M059J (cell line): ENCODE data around the gene CEMIP2. TPM values are rescaled to one million over a fixed set of nuclear protein-coding genes. Genes with fewer than 3 reads are reported as not detected.
"Not testable (repeated sequence)": the region's sequence is repeated elsewhere in the genome, so short reads cannot be mapped to it uniquely, and the experiment has no call there.

ENCODE experiments used
- DNase-seq: peaks from one replicate; pipeline ENCODE4 v3.0.0-alpha.2; 2012; ENCODE audit warnings: low read depth
- total RNA-seq: library from RNA; depleted of rRNA; stranded (reverse); fragments of >200 nt; shearing (Covaris generic); gene quantifications from 2 replicates; pipeline ENCODE4 v1.2.3, GENCODE V29; 2014

The CEMIP2 gene
- total RNA-seq, 1 experiment from 2014 or later = 42.3 TPM

DNA sequence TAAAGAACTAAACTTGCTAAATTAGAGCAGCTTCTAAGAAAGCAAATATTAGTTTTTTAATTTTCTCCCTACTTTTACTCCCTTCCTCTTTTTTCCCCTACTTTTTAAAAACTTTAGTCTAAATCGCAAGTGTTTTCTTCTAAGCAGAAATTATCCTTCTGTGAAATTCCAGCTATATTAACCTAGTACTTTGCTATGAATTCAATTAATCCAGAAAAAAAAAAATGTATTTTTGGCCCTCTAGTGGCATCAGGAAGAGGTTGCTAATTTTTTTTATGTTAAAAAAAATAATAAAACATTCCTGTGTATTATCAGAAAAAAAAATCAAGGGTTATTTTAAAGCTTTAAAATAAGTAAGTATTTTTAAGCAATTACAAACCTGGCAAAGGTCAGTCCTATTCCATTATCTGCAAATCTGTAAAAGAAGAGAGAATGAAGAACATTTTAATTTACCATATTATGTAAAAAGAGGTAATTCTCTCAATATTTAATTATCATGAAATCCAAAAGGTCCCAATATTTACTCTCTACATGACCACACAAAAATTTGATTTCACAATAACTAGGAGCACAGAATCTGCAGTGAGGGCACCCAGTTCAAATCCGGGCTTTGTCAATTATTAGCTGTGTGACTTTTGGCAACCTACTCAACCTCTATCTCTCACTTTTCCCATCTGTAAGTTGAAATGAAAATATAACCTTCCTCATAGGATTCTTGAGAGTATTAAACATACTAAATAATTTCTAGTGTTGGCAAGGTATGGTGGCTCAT, 52.0 kb downstream of the CEMIP2 start:
- DNase-seq = no peak

DNA sequence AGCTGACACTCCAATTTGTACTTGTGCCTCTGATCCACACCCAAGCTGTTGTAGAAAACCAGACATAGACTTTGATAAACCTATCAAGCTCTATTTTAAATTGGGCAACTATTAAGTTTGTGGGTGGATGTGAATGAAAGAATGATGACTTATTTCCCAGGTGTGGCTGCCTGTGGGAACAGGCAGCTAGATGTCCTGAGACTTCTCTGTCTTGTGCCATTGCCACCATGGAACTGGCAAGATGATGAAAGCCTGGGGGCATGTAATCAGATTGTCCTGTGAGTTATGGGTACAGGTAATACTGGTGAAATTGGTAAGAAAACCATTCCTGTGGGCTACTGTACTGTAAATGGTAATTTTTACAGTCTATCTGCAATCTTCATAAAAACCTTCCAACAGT, 57.5 kb downstream of the CEMIP2 start:
- no peak for DNase-seq

DNA sequence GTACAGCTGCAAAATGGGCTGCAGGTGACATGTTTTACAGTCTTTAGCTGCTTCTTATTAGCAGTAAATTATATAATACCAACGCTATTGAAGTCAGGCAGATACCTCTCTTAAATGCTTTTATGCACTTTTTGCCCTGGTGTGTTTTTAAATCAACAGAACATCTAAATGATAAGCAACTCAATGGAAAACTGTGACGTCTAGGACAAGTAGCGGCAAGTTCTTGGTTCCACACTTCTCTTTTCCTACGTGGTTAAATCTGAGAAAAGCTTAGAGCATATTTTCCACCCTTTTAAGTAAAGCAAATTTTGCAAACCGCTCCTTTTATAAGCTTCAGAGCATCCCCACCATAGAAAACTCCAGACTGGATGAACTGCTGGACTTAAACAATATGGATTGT, 58.1 kb downstream of the CEMIP2 start:
- DNase-seq = no peak

DNA sequence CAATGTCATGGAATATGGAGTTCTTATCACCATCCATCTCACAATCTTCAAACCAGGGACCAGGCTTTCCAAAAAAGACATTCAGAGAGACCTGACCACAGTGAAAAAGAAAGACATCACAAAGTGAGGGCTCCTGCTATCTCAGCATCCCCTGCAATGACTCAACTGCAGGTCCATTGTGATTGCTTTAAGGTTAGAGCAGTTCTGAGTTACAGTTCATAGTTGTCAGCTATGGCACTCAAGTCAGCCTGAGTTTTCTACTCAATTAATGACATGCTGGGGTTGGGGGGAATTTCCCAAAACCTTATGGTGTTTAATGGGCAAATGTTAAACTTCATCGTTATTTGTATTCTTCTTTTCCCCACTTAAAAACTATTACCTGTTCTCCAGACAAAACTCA, 58.9 kb downstream of the CEMIP2 start:
- DNase-seq = no peak

DNA sequence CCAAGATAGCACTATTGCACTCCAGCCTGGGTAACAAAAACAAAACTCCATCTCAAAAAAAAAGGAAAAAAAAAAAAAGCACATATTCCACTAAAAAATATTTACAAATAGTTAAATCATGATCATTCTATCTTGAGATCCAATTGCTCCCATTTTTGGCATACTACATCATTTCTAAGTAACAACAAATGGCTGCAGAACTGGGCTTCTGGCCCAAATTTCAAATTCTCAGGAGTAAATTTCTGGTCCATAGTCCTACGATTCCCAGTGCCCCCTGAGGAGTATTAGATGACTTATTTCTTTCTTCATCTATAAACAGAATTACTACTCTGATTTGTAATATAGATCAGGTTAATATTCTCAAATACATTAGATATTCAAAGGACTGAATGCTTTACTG, 62.1 kb downstream of the CEMIP2 start:
- no peak for DNase-seq

DNA sequence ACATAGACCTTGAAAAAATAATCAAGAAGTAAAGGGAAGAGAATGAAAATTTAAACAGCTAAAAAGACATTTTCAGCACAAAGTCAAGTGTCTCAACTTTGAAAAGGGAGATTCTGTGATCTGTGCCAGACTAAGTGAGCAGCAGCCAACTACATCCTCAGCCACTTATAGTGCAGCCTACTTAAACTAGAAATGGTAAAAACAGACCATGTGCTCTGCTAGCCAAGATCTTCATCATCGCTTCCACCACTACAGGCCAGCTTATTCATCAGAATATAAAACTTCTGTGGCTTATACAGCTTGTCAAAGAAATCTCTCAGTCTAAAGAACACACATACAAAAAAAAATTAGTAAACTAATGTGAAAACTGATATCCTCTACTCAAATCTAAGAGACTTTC, 63.5 kb downstream of the CEMIP2 start:
- DNase-seq = no peak

DNA sequence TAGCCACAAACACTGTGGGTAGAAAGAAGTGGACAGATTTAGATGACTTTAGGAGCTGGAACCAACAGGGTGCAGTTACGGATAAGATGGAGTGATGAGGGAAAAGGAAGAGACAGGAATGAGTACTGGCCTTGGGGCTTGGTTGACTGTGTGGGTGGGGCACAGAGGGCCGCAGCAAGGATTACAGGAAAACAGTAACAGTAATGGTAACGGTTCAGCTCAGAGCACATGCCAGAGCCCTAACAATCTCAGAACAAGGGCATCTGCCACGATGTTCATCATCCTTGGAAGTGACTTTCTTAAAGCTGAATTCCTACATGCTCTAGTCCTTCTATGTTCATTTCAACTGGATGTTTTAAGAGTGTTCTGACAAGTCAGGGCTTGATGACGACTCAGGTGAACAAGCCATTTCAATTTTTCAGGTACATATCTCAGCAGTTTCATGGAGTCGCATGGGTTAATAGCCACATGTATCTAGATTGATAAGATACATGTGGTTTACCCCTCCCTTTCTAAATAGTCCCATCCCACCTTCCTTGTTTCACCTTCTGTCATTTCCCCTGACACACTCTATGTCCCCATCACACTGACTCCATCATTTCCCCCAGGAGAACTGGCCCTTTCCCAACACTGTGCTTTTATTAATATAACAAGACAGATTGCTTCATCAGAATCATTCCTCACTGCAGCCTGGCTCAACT, 65.0 kb downstream of the CEMIP2 start:
- DNase-seq = no peak

DNA sequence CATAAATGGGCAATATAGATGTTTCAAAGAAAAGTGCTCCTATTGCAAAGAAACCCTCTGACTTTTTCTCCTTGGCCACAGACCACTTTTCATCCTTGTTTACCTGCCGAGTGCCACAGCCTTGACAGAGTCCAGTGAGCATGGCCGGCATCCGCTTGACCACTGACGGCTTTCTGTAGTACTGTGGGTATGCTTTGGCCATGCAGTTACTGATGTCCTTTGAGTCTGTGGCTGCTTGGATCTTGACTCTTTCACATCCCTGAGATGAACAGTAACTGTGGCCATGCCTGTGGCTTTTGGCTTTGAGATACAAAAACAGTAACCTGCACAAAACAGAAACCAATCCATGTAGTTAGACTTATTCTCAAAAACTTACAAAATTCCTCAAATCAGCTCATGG, 70.4 kb downstream of the CEMIP2 start:
- DNase-seq = no peak

DNA sequence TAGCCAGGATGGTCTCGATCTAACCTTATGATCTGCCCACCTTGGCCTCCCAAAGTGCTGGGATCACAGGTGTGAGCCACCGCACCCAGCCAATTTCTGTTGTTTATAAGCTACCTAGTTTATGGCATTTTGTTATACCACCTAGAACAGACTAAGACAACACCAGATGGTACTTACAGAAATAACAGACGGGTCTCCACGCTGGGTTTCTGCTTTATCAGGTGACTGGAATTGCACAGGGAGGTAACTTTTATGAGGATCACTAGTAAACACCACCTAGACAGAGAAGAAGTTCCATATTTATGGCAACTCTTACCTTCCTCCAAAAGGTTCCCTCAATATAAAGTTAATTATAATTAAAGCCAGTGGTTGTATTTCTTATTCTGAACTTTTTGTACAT, 74.0 kb downstream of the CEMIP2 start:
- DNase-seq = no peak

DNA sequence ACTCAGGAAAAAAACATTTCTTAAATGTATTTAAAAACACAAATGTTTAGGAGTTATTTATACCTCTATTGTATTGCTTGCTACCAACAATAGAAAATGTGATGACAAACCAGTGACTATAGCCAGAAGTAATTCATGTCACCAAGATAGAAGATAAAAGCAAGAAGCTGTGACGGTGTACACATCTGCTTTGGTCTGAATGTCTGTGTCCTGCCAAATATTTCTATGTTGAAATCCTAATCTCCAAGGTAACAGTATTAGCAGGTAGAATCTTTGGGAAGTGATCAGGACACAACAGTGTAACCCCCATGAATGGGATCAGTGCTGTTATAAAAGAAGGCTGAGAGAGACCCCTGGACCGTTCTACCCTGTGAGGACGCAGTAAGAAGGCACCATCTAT, 74.7 kb downstream of the CEMIP2 start:
- no peak for DNase-seq

DNA sequence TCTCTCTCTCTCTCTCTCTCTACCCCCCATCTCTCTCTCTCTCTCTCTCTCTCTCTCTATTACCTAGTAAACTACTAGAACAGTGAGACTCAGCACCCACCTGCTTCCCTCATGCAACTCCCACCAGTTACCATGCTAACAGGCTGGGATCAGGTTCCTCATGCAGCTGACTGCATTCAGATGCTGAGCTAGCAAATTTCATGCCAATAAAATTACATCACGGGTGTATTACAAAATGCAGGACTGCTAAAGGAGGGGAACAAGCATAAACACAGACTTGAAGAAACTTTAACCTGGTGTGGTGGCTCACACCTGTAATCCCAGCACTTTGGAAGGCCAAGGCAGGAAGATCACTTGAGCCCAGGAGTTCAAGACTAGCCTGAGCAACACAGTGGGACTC, 76.0 kb downstream of the CEMIP2 start:
- no peak for DNase-seq

DNA sequence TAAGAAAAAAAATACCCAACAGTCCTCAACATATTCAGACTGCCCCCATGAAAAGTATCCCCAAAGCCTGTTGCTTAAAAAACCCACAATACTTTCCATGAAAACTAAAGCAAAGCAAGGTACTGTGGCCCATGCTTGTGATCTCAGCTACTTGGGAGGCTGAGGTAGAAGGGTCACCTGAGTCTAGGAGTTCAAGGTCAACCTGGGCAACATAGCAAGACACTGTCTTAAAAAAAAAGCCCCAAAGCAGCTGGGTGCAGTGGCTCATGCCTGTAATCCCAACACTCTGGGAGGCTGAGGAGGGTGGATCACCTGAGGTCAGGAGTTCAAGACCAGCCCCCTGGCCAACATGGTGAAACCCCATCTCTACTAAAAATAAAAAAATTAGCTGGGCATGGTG, 76.7 kb downstream of the CEMIP2 start:
- not testable (repeated sequence) for DNase-seq

DNA sequence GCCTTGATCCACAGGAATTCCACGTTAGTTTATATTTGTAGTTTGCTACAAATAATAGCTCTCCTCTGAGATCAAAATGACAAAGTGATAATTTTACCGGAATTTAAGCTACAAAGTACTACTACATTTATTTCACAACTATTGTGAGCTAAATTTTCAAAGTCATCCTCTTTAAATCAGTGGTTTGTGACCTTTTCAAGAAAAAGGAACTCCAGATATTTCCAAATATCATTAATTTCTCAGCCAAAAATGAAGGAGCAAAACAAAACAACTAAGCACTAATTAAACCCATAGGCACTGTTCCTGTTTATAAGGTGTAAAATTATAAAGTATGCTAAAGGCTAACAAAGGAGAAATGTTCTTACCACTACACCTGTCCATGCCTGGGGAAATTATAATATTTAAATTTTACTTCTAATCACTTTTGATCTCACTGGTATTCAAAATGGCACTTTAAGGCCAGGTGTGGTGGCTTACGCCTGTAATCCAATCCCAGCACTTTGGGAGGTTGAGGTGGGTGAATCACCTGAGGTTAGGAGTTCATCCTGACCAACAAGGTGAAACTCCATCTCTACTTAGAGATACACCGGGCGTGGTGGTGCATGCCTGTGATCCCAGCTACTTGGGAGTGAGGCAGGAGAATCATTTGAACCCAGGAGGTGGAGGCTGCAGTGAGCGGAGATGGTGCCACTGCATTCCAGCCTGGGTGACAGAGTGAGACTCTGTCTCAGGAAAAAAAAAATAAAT, 77.5 kb downstream of the CEMIP2 start:
- DNase-seq = no peak

DNA sequence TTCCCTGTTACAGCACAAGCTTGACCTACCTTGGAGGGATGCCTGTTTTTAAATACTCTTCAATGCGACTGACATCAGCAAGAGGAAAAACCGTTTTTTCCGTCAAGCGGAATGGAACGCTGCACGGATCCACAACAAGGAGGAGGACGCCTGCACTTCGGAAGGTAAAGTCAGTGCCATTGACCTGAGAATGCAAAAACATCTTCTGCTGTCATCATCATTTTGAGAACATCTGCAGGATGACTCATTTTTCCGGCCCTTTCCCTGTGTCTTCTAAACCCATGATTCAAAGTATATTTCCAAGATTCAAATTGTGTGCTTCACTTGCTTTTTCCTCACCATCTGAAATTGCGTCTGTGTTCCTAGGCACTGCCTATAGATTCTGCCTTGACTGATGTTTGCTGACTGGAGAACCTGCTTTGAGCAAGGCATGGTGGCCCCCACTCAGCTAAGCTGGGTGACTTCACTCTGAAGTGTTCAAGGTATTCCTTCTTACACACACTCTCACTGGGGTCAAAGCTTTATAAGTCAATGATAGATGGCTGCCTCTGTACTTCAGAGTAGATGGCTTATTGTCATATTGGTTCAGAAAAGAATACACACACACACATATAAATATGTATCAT, 78.1 kb downstream of the CEMIP2 start:
- no peak for DNase-seq

DNA sequence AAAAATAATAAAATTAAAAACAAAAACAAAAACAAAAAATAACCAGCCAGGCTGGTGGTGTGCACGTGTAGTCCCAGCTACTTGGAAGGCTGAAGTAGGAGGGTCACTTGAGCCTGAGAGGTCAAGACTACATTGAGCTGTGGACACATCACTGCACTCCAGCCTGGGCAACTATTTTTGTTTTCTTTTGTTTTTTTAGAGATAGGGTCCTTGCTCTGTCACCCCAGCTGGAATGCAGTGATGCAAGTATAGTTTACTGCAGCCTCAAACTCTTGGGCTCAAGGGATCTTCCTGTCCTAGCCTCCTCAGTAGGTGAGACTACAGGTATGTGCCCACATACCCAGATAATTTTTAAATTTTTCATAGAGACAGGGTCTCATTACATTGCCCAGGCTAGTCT, 80.6 kb downstream of the CEMIP2 start:
- DNase-seq = no peak

DNA sequence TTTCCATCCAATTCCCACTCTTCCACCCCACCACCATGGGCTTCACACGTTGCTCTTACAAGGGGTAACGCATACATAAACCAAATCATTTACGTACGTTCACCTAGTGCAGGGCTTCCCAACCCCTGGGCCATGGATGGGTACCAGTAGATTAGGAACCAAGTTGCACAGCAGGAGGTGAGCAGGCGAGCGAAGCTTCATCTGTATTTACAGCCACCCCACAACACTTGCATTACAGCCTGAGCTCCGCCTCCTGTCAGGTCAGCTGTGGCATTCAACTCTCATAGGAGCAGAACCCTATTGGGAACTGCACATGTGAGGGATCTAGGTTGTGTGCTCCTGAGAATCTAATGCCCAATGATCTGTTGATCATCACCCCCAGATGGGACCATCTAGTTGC, 82.3 kb downstream of the CEMIP2 start:
- no peak for DNase-seq

DNA sequence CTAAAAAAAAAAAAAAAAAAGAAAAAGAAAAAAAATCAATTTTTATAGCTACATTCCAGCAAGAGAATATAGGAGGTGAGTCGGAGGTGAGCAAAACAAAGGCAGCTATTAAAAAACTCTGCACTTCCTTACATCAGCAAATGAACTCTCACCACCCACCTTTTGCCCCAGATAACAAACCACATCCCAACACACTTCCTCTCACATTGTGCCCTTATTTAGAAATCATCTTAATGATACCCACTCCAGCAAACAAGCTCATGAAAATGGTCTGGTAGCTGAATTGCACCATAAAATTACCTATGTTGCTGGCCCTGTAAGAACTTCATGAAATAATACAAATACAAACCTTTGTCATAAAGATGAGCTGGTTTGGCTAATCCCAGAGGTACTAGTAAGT, 82.9 kb downstream of the CEMIP2 start:
- DNase-seq = peak; percentile 66

DNA sequence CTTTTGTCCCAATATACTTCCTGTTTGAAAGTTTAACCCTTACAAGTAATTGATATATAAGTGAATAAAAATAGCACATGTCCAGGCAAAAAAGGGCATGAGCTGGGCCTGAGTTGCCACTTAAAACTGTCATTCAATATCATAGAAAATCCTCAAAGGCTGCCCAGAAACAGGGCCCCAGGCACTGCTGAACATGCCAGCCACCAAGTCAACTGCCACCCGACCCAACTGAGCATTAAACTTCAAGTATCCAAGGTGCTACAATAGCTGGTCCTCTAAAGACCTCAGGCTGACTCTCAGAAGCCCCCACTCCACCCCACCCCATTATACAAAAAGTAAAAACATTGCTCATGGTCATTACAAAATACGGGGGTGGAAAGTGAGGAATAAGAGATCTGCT, 83.7 kb downstream of the CEMIP2 start:
- no peak for DNase-seq

DNA sequence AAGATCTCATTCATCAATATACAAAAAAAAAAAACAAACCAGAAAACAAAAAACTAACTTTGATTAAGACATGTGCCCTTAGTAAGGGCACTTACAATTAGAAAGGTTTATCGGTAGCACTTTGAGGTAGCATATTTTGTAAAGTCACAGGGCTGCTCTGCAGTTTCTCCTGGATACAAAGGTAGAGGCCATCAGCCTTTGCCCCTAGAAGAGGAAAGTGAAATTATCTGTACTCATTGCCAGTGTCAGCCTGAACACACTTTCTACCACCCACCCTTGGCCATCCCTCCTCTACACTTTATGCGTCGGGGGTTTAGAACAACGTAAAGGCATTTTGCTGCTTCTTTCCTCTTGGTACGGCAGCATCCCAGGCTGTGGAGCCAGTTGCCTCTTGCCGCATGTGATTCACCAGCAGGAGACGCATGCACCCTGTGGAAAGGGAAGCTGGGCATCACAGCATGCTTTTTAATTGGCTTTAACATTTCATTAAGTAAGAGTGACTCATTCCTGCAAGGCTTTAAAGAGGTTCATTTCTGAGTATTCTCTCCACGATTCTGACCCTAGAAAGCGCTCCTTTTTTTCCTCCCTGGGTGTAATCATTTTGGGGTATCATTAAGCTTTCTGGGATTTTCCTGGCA, 84.6 kb downstream of the CEMIP2 start:
- DNase-seq = peak; percentile 90

DNA sequence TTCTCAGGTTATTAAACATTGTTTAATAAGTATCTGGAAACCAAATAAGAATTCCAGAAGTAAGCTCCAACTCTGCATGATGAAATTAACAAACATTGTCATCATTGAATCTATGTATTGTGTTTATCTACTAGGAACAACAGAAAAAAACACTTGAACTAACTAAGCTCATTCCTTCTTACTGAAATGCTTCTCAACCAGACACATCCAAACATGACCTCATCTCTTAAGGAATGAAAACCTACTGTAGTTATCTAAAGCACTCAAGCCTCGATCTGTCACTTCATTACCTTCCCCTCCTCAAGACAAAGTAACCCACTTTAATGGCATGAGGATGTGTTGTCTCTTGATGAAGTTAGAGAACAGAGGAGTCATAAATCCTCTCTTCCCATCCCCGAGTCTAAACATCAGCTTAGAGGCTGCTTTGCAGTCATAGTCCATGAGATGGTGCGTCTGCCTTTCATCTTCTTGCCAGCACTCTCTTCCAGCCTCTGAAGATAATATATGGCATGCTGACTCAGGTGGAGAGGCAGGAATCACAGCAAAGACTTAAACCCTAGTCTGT, 86.5 kb downstream of the CEMIP2 start:
- DNase-seq = peak; percentile 84

DNA sequence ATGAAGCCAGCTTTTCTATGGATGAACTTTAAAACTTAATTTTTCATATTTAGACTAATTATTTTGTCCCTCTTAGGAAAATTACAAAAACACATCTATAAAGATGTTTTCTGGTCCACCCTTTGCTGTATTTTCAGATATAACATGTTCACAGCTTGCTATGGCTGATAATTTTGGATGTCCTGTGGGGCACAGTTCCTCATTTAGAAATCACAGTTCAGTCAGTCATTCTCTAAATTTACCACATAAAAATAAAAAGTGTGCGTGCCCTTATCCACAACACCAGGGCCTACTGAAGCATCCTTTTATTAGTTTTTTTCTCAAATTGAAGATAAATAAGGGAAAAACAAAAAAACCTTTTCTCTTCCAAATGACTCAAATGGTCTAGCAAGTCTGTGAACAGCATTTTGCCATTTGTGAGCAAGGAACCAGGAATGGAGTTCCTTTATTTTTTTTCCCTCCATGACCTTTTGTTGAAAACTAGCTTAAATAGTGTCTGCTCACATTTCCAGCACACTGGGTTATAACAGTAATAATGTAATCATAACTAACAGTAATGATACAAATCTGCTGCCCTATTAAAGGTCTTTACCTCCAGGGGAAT, 87.1 kb downstream of the CEMIP2 start:
- peak; percentile 64 for DNase-seq
